Measurements from ENCODE around the gene CD28.

Gene CD28

GRCh38 chr2:203706403-203706802 lies at the start of gene CD28:
TSS of gene CD28 (plus strand) at chr2:203706639. CDS start at chr2:203706697, 58 bp downstream.
- no peak for DNase-seq

- DNase-seq = no peak
Measured at GRCh38 chr2:203659331-203660049, 46.9 kb upstream of the CD28 start.

- DNase-seq = no peak
Measured at GRCh38 chr2:203660465-203660864, 46.0 kb upstream of the CD28 start.

GRCh38 chr2:203661279-203661908 lies 45.0 kb upstream of the CD28 start:
- no peak for DNase-seq

- no peak for DNase-seq
Measured at GRCh38 chr2:203662487-203662886, 44.0 kb upstream of the CD28 start.

GRCh38 chr2:203662951-203663350 lies 43.5 kb upstream of the CD28 start:
- DNase-seq = no peak

GRCh38 chr2:203664029-203664755 lies 42.2 kb upstream of the CD28 start:
- DNase-seq = no peak

- DNase-seq = no peak
Measured at GRCh38 chr2:203667838-203668237, 38.6 kb upstream of the CD28 start.

- DNase-seq = no peak
Measured at GRCh38 chr2:203669820-203670219, 36.6 kb upstream of the CD28 start.

GRCh38 chr2:203670939-203671338 lies 35.5 kb upstream of the CD28 start:
- no peak for DNase-seq

- no peak for DNase-seq
Measured at GRCh38 chr2:203671876-203672275, 34.6 kb upstream of the CD28 start.

GRCh38 chr2:203672856-203673255 lies 33.6 kb upstream of the CD28 start:
- no peak for DNase-seq

GRCh38 chr2:203673933-203674332 lies 32.5 kb upstream of the CD28 start:
- no peak for DNase-seq

GRCh38 chr2:203675086-203675485 lies 31.4 kb upstream of the CD28 start:
- no peak for DNase-seq

GRCh38 chr2:203678971-203679370 lies 27.5 kb upstream of the CD28 start:
- no peak for DNase-seq

- DNase-seq = no peak
Measured at GRCh38 chr2:203679401-203679800, 27.0 kb upstream of the CD28 start.

GRCh38 chr2:203681978-203682377 lies 24.5 kb upstream of the CD28 start:
- no peak for DNase-seq

GRCh38 chr2:203682688-203683130 lies 23.7 kb upstream of the CD28 start:
- no peak for DNase-seq

- no peak for DNase-seq
Measured at GRCh38 chr2:203683421-203683820, 23.0 kb upstream of the CD28 start.

- DNase-seq = no peak
Measured at GRCh38 chr2:203683932-203684556, 22.4 kb upstream of the CD28 start.

- DNase-seq = no peak
Measured at GRCh38 chr2:203685081-203685621, 21.3 kb upstream of the CD28 start.

- no peak for DNase-seq
Measured at GRCh38 chr2:203685789-203686420, 20.5 kb upstream of the CD28 start.

GRCh38 chr2:203687165-203687564 lies 19.3 kb upstream of the CD28 start:
- no peak for DNase-seq
